CD14-positive monocyte (primary cell): ENCODE data around the gene VAMP2. TPM values are rescaled to one million over a fixed set of nuclear protein-coding genes. Genes with fewer than 3 reads are reported as not detected.
A peak's percentile ranks its signal among the peaks of the same experiment; 100 is the strongest.

Experiments used
- DNase-seq, 3 donors: peaks; one replicate each; pipeline ENCODE4 v3.0.0-alpha.2; 2011 to 2022
- H2AFZ ChIP-seq: 2 replicates; pipeline ENCODE4 v1.6.0; 2012; ENCODE audit warnings: mild to moderate bottlenecking, low read depth, low read length, inconsistent platforms; ENCODE audit not compliant: insufficient read depth, poor library complexity, severe bottlenecking
- H3K27ac ChIP-seq, 2 donors: 1 replicate in 1 of 2; 2 replicates in 1 of 2; pipeline ENCODE4 v1.5.1; 2012 to 2013; ENCODE audit warnings: low read length in 2 of 2, control low read depth in 1 of 2, inconsistent platforms in 1 of 2, low read depth in 1 of 2, mild to moderate bottlenecking in 1 of 2
- H3K27me3 ChIP-seq, 2 donors: one replicate each; pipeline versions ENCODE4 v1.6.0 to v1.6.1; 2011 to 2013; ENCODE audit warnings: low read length in 2 of 2; ENCODE audit not compliant: control insufficient read depth in 2 of 2, insufficient read depth in 2 of 2
- H3K36me3 ChIP-seq, 2 donors: replicated peaks in 1 of 2; 1 replicate in 1 of 2; 2 replicates in 1 of 2; pipeline versions ENCODE4 v1.5.1 to v1.6.1; 2012 to 2013; ENCODE audit warnings: low read length in 2 of 2, control low read depth in 1 of 2, inconsistent platforms in 1 of 2, mild to moderate bottlenecking in 1 of 2; ENCODE audit not compliant: insufficient read depth in 2 of 2, control insufficient read depth in 1 of 2
- H3K4me1 ChIP-seq, 2 donors: 1 replicate in 1 of 2; 2 replicates in 1 of 2; pipeline versions ENCODE4 v1.5.1 to v1.6.1; 2012 to 2013; ENCODE audit warnings: low read length in 2 of 2, control low read depth in 1 of 2, inconsistent platforms in 1 of 2, mild to moderate bottlenecking in 1 of 2, moderate library complexity in 1 of 2; ENCODE audit not compliant: insufficient read depth in 2 of 2, control insufficient read depth in 1 of 2
- H3K4me2 ChIP-seq: replicated peaks from 2 replicates; pipeline ENCODE3; 2012; ENCODE audit warnings: low read length, moderate library complexity, mild to moderate bottlenecking; ENCODE audit not compliant: poor library complexity, severe bottlenecking; ENCODE audit errors: extremely low read depth
- H3K4me3 ChIP-seq, 3 experiments: fragments of 200-600 bp in 1 of 3; sonication (generic) in 1 of 3; replicated peaks in 1 of 3; 1 replicate in 2 of 3; 2 replicates in 1 of 3; pipeline ENCODE4 v1.5.1; 2011 to 2013; ENCODE audit warnings: low read length in 3 of 3, mild to moderate bottlenecking in 3 of 3, control low read depth in 2 of 3, low read depth in 2 of 3, inconsistent platforms in 1 of 3, moderate library complexity in 1 of 3
- H3K79me2 ChIP-seq: 2 replicates; pipeline ENCODE4 v1.6.0; 2012; ENCODE audit warnings: mild to moderate bottlenecking, control low read depth, inconsistent platforms, low read length, moderate library complexity; ENCODE audit not compliant: insufficient read depth
- H3K9ac ChIP-seq: 2 replicates; pipeline ENCODE4 v1.6.0; 2017; ENCODE audit warnings: low read length, mild to moderate bottlenecking; ENCODE audit not compliant: insufficient read depth, poor library complexity, severe bottlenecking
- H3K9me3 ChIP-seq, 2 donors: replicated peaks in 1 of 2; 1 replicate in 1 of 2; 2 replicates in 1 of 2; pipeline versions ENCODE4 v1.5.1 to v1.6.1; 2012 to 2013; ENCODE audit warnings: low read length in 2 of 2, control low read depth in 1 of 2; ENCODE audit not compliant: control insufficient read depth in 1 of 2, insufficient read depth in 1 of 2
- H4K20me1 ChIP-seq: 2 replicates; pipeline ENCODE4 v1.6.0; 2012; ENCODE audit warnings: mild to moderate bottlenecking, low read length, control low read depth, moderate library complexity; ENCODE audit not compliant: insufficient read depth
- H3K27ac Mint-ChIP-seq, 7 donors: one replicate each; pipeline ENCODE4 v1.8.0; 2020; ENCODE audit warnings: mild to moderate bottlenecking in 7 of 7, mixed read lengths in 7 of 7, moderate library complexity in 6 of 7, inconsistent platforms in 2 of 7
- H3K27me3 Mint-ChIP-seq, 3 donors: one replicate each; pipeline ENCODE4 v1.8.0; 2021 to 2022; ENCODE audit warnings: low read depth in 3 of 3, mild to moderate bottlenecking in 3 of 3, mixed read lengths in 3 of 3, moderate library complexity in 3 of 3, inconsistent platforms in 1 of 3
- H3K36me3 Mint-ChIP-seq, 2 donors: one replicate each; pipeline ENCODE4 v1.8.0; 2020; ENCODE audit warnings: mixed read lengths in 2 of 2, inconsistent platforms in 1 of 2, mild to moderate bottlenecking in 1 of 2
- H3K4me1 Mint-ChIP-seq: one replicate; pipeline ENCODE4 v1.8.0; 2020; ENCODE audit warnings: mild to moderate bottlenecking, mixed read lengths
- H3K4me3 Mint-ChIP-seq, 2 donors: one replicate each; pipeline ENCODE4 v1.8.0; 2020; ENCODE audit warnings: mild to moderate bottlenecking in 2 of 2, mixed read lengths in 2 of 2, moderate library complexity in 1 of 2
- H3K9me3 Mint-ChIP-seq, 7 donors: one replicate each; pipeline ENCODE4 v1.8.0; 2020 to 2022; ENCODE audit warnings: mixed read lengths in 7 of 7, mild to moderate bottlenecking in 6 of 7, moderate library complexity in 6 of 7, inconsistent platforms in 2 of 7
- CTCF ChIP-seq: fragments of 200-600 bp; IDR thresholded peaks from one replicate; pipeline ENCODE4 v1.8.0; 2022; ENCODE audit warnings: antibody characterized with exemption, mild to moderate bottlenecking
- WGBS: methylation state at CpG from one replicate; pipeline ENCODE4 v1.1.5; 2013; ENCODE audit warnings: missing lambda C conversion rate; ENCODE audit not compliant: insufficient coverage; 5-methylcytosine and 5-hydroxymethylcytosine counted together
- intact Hi-C, 2 donors: fragments of 100-400 bp; cut with micrococcal nuclease; formaldehyde crosslinking; loops; one replicate each; pipeline versions ENCODE4 v1.15.0 to v1.15.1; 2023
- polyA plus RNA-seq, 3 donors: library from polyadenylated mRNA; depleted of rRNA in 1 of 3; unstranded in 2 of 3; stranded (reverse) in 1 of 3; fragments of 300-500 nt in 2 of 3; fragments of >200 nt in 1 of 3; fragmentation: Illumina TruSeq in 2 of 3; gene quantifications; 1 replicate in 2 of 3; 2 replicates in 1 of 3; pipeline ENCODE4 v1.2.3, GENCODE V29; 2012 to 2021

The VAMP2 gene
- polyA plus RNA-seq, 3 donors: 10.2 to 139 (median 14.5) TPM

GRCh38 chr17:8153031-8153451 is 9.7 kb downstream of the VAMP2 start:
- Histone ChIP-seq H3K4me3 (peak overlapping the region in 1 of 3 experiments; percentile 100), H3K27me3 (no peaks in the 10 kb centered on the region), H3K79me2 (peaks cover 26% of the 10 kb centered on the region), H3K36me3 (peaks cover 22 to 27% of the 10 kb centered on the region in 2 donors), H3K27ac (peak overlapping the region; percentile 83 to 99), H2AFZ (no peak overlapping the region), H3K9me3 (no peaks in the 10 kb centered on the region), H3K9ac (no peak overlapping the region), H3K4me1 (peaks cover 56 to 74% of the 10 kb centered on the region in 2 donors), H4K20me1 (peaks cover 70% of the 10 kb centered on the region), H3K4me2 (peak overlapping the region; percentile 97)
- peaks cover 0 to 4% (median 0%) of the 10 kb centered on the region in 7 donors for H3K9me3 Mint-ChIP-seq
- peaks cover 0 to 12% (median 0%) of the 10 kb centered on the region in 3 donors for H3K27me3 Mint-ChIP-seq
- H3K36me3 Mint-ChIP-seq: peaks cover 35 to 41% of the 10 kb centered on the region in 2 donors
- H3K27ac Mint-ChIP-seq: no peak overlapping the region
- H3K4me3 Mint-ChIP-seq: peak overlapping the region; percentile 82 to 99
- intact Hi-C loops: loop anchor here in 1 of 2 donors (5.0 to 10.0 kb wide), 2 partner anchors 34 to 318 kb away; partner anchors contain the start of gene KDM6B
- H3K4me1 Mint-ChIP-seq: peaks cover 29% of the 10 kb centered on the region
- DNase-seq: peak in 1 of 3 donors; percentile 8
- TF ChIP-seq CTCF: no peak
- WGBS: 100% methylated on average over 4 of the region's 7 CpGs

GRCh38 chr17:8152112-8152775 is 10.5 kb downstream of the VAMP2 start, which contains the start of gene PER1:
Gene PER1 (minus strand): TSS chr17:8152404. CDS start chr17:8150706, 1,698 bp downstream.
- WGBS: 10% methylated on average over 36 of the region's 42 CpGs
- intact Hi-C loops: loop anchor here in 1 of 2 donors (5.0 to 10.0 kb wide), 2 partner anchors 35 to 317 kb away; partner anchors contain the start of gene KDM6B
- H3K9me3 Mint-ChIP-seq: peaks cover 0 to 4% (median 0%) of the 10 kb centered on the region in 7 donors
- Histone ChIP-seq H3K27ac (peak within 1 kb of the TSS; percentile 97 to 99), H3K79me2 (peaks cover 26% of the 10 kb centered on the region), H3K4me1 (peaks cover 52 to 66% of the 10 kb centered on the region in 2 donors), H3K9me3 (no peaks in the 10 kb centered on the region), H3K27me3 (no peaks in the 10 kb centered on the region), H4K20me1 (peaks cover 78% of the 10 kb centered on the region), H3K9ac (peak within 1 kb of the TSS; percentile 78), H3K4me3 (peak within 1 kb of the TSS; percentile 52 to 100 (median 88)), H3K4me2 (peak within 1 kb of the TSS; percentile 97), H2AFZ (no peak within 1 kb of the TSS), H3K36me3 (peaks cover 30 to 35% of the 10 kb centered on the region in 2 donors)
- TF ChIP-seq CTCF: no peak
- DNase-seq: peak; percentile 96 to 98 (median 97)
- peaks cover 28% of the 10 kb centered on the region for H3K4me1 Mint-ChIP-seq
- H3K27ac Mint-ChIP-seq: peak within 1 kb of the TSS in 3 of 7 donors; percentile 96 to 99 (median 98)
- H3K27me3 Mint-ChIP-seq: peaks cover 0 to 12% (median 0%) of the 10 kb centered on the region in 3 donors
- peaks cover 43 to 47% of the 10 kb centered on the region in 2 donors for H3K36me3 Mint-ChIP-seq
- H3K4me3 Mint-ChIP-seq: peak within 1 kb of the TSS; percentile 97 to 99
